ENCODE measurements around the gene TTLL10. TPM values are rescaled to one million over a fixed set of nuclear protein-coding genes. Genes with fewer than 3 reads are reported as not detected.

TTLL10 gene
- total RNA-seq, 2 experiments from 2014 or later: not detected

GRCh38 chr1:1163538-1164070, 10.1 kb upstream of the TTLL10 start:
- no peaks in the 10 kb centered on the region for H3K4me1 Mint-ChIP-seq (ENCODE audit: low read depth)
- no peaks in the 10 kb centered on the region for H3K27me3 Mint-ChIP-seq (ENCODE audit: low read depth)
- no peaks in the 10 kb centered on the region for H3K9me3 Mint-ChIP-seq
- no peak overlapping the region for H3K4me3 Mint-ChIP-seq
- no peak for DNase-seq
- H3K27ac Mint-ChIP-seq: no peak overlapping the region
- CTCF ChIA-PET: no interaction called here
- intact Hi-C loops (cut with micrococcal nuclease): no loop called here
- no peaks in the 10 kb centered on the region for H3K36me3 Mint-ChIP-seq (ENCODE audit: low read depth)

- Mint-ChIP-seq H3K27me3 (ENCODE audit: low read depth) (no peaks in the 10 kb centered on the region), H3K4me1 (ENCODE audit: low read depth) (no peaks in the 10 kb centered on the region), H3K9me3 (no peaks in the 10 kb centered on the region), H3K36me3 (ENCODE audit: low read depth) (no peaks in the 10 kb centered on the region), H3K4me3 (no peak overlapping the region), H3K27ac (no peak overlapping the region)
- intact Hi-C loops (cut with micrococcal nuclease): no loop called here
- DNase-seq: no peak
- CTCF ChIA-PET: no interaction called here
Observed at GRCh38 chr1:1164361-1164700, 9.3 kb upstream of the TTLL10 start.

- CTCF ChIA-PET: no interaction called here
- Mint-ChIP-seq H3K4me3 (no peak overlapping the region), H3K27me3 (ENCODE audit: low read depth) (no peaks in the 10 kb centered on the region), H3K4me1 (ENCODE audit: low read depth) (no peaks in the 10 kb centered on the region), H3K9me3 (no peaks in the 10 kb centered on the region), H3K27ac (no peak overlapping the region), H3K36me3 (ENCODE audit: low read depth) (no peaks in the 10 kb centered on the region)
- intact Hi-C loops (cut with micrococcal nuclease): no loop called here
- DNase-seq: no peak
Observed at GRCh38 chr1:1164701-1165451, 8.8 kb upstream of the TTLL10 start.

GRCh38 chr1:1165485-1165884, 8.2 kb upstream of the TTLL10 start:
- H3K27ac Mint-ChIP-seq: no peak overlapping the region
- no peaks in the 10 kb centered on the region for H3K36me3 Mint-ChIP-seq (ENCODE audit: low read depth)
- no peaks in the 10 kb centered on the region for H3K9me3 Mint-ChIP-seq
- no peak for DNase-seq
- peaks cover 3% of the 10 kb centered on the region for H3K4me1 Mint-ChIP-seq (ENCODE audit: low read depth)
- peaks cover 6% of the 10 kb centered on the region for H3K27me3 Mint-ChIP-seq (ENCODE audit: low read depth)
- H3K4me3 Mint-ChIP-seq: no peak overlapping the region
- CTCF ChIA-PET: no interaction called here
- intact Hi-C loops (cut with micrococcal nuclease): no loop called here

GRCh38 chr1:1165900-1166421, 7.7 kb upstream of the TTLL10 start:
- peaks cover 6% of the 10 kb centered on the region for H3K27me3 Mint-ChIP-seq (ENCODE audit: low read depth)
- no peak overlapping the region for H3K27ac Mint-ChIP-seq
- CTCF ChIA-PET: no interaction called here

GRCh38 chr1:1166642-1167397, 6.9 kb upstream of the TTLL10 start:
- H3K27ac Mint-ChIP-seq: no peak overlapping the region
- H3K9me3 Mint-ChIP-seq: no peaks in the 10 kb centered on the region
- peaks cover 8% of the 10 kb centered on the region for H3K27me3 Mint-ChIP-seq (ENCODE audit: low read depth)
- no peaks in the 10 kb centered on the region for H3K36me3 Mint-ChIP-seq (ENCODE audit: low read depth)
- CTCF ChIA-PET: no interaction called here
- peaks cover 3% of the 10 kb centered on the region for H3K4me1 Mint-ChIP-seq (ENCODE audit: low read depth)
- no peak overlapping the region for H3K4me3 Mint-ChIP-seq
- DNase-seq: no peak
- intact Hi-C loops (cut with micrococcal nuclease): no loop called here

More at GRCh38 chr1:1165900-1166421, 7.7 kb upstream of the TTLL10 start:
- DNase-seq: no peak
- H3K4me1 Mint-ChIP-seq (ENCODE audit: low read depth): peaks cover 3% of the 10 kb centered on the region
- no peak overlapping the region for H3K4me3 Mint-ChIP-seq
- H3K36me3 Mint-ChIP-seq (ENCODE audit: low read depth): no peaks in the 10 kb centered on the region
- no peaks in the 10 kb centered on the region for H3K9me3 Mint-ChIP-seq
- intact Hi-C loops (cut with micrococcal nuclease): no loop called here

- Mint-ChIP-seq H3K27ac (no peak overlapping the region), H3K36me3 (ENCODE audit: low read depth) (no peaks in the 10 kb centered on the region), H3K4me1 (ENCODE audit: low read depth) (peaks cover 8% of the 10 kb centered on the region), H3K9me3 (no peaks in the 10 kb centered on the region), H3K27me3 (ENCODE audit: low read depth) (peaks cover 13% of the 10 kb centered on the region), H3K4me3 (no peak overlapping the region)
- intact Hi-C loops (cut with micrococcal nuclease): no loop called here
- no peak for DNase-seq
- CTCF ChIA-PET: no interaction called here
Observed at GRCh38 chr1:1167398-1167821, 6.3 kb upstream of the TTLL10 start.

GRCh38 chr1:1167841-1168450, 5.7 kb upstream of the TTLL10 start:
- CTCF ChIA-PET: no interaction called here
- DNase-seq: no peak
- H3K36me3 Mint-ChIP-seq (ENCODE audit: low read depth): no peaks in the 10 kb centered on the region
- H3K27ac Mint-ChIP-seq: no peak overlapping the region
- H3K27me3 Mint-ChIP-seq (ENCODE audit: low read depth): peaks cover 15% of the 10 kb centered on the region
- peaks cover 8% of the 10 kb centered on the region for H3K4me1 Mint-ChIP-seq (ENCODE audit: low read depth)
- H3K9me3 Mint-ChIP-seq: no peaks in the 10 kb centered on the region
- H3K4me3 Mint-ChIP-seq: no peak overlapping the region
- intact Hi-C loops (cut with micrococcal nuclease): no loop called here

- intact Hi-C loops (cut with micrococcal nuclease): no loop called here
- peaks cover 15% of the 10 kb centered on the region for H3K27me3 Mint-ChIP-seq (ENCODE audit: low read depth)
- H3K4me3 Mint-ChIP-seq: no peak overlapping the region
- no peaks in the 10 kb centered on the region for H3K9me3 Mint-ChIP-seq
- peaks cover 13% of the 10 kb centered on the region for H3K4me1 Mint-ChIP-seq (ENCODE audit: low read depth)
- DNase-seq: no peak
- H3K27ac Mint-ChIP-seq: no peak overlapping the region
- no peaks in the 10 kb centered on the region for H3K36me3 Mint-ChIP-seq (ENCODE audit: low read depth)
- CTCF ChIA-PET: no interaction called here
Observed at GRCh38 chr1:1168451-1169411, 4.9 kb upstream of the TTLL10 start.

- H3K4me3 Mint-ChIP-seq: no peak overlapping the region
- H3K4me1 Mint-ChIP-seq (ENCODE audit: low read depth): peaks cover 15% of the 10 kb centered on the region
- no peak overlapping the region for H3K27ac Mint-ChIP-seq
- CTCF ChIA-PET: interaction anchor here (1.0 kb wide), 1 partner anchor 49 kb away, joined by 3 read pairs; no protein-coding TSS in a partner anchor
- H3K36me3 Mint-ChIP-seq (ENCODE audit: low read depth): no peaks in the 10 kb centered on the region
- no peak for DNase-seq
- no peaks in the 10 kb centered on the region for H3K9me3 Mint-ChIP-seq
- peaks cover 15% of the 10 kb centered on the region for H3K27me3 Mint-ChIP-seq (ENCODE audit: low read depth)
- intact Hi-C loops (cut with micrococcal nuclease): no loop called here
Observed at GRCh38 chr1:1169429-1170214, 4.1 kb upstream of the TTLL10 start.

All from activated naive CD4-positive, alpha-beta T cell treated with anti-CD3 and anti-CD28 coated beads for 36 hours (primary cell).